HG02623 (cell line): ENCODE measurements around the gene TSNAX.
A peak's percentile ranks its signal among the peaks of the same experiment; 100 is the strongest.
"Not testable (repeated sequence)": the region's sequence is repeated elsewhere in the genome, so short reads cannot be mapped to it uniquely, and the experiment has no call there.

ENCODE experiments used
- ATAC-seq: cut with Tn5 transposase; IDR thresholded peaks from one replicate; pipeline ENCODE4 v1.9.1; 2021; ENCODE audit warnings: moderate library complexity; ENCODE audit not compliant: unreplicated experiment

TSNAX gene, protein sequence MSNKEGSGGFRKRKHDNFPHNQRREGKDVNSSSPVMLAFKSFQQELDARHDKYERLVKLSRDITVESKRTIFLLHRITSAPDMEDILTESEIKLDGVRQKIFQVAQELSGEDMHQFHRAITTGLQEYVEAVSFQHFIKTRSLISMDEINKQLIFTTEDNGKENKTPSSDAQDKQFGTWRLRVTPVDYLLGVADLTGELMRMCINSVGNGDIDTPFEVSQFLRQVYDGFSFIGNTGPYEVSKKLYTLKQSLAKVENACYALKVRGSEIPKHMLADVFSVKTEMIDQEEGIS

DNA sequence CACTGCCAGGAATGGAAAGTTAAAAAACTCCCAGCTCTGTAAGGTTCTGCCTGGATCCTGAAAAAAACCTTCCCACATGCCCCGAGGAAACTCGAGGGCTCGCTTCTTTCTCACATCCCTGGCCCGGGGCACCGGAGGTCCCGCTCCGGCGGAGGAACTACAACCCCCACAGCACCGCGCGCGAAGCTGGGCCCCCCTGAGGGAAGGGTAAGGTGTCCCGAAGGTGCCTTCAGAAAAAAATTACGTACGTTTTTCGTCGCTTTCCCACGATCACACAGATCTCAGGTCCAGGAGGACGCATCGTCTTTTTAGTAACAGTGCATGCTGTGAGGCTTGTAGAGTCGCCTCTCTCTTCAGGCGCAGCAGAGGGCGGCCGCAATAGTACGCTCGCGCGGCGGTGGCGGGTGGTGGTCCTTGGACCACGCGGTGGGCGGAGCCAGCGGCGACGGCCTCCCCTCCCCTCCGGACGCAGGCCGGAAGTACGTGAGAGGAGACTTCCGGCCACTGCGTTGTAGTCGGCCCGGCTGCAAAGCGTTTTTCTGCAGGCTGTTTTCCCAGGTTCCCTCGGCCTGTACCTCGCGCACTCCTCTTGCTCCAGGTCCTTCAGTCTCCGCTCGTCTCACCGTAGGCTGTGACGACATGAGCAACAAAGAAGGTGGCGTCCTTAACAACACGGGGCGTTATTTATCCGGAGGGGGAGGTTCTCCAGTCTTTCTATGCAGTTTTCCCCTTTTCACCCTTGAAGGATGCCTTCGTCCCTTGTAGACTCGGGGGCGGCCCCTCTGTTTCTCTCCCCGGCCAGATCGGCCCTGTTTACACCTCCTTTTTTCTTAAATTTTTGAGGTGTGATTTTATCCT lies at the start of gene TSNAX:
Gene TSNAX (plus strand): TSS at position 498 of the 858 bp plus-strand sequence. CDS start 142 bp downstream, at position 640.
- ATAC-seq, result peak; percentile 92

DNA sequence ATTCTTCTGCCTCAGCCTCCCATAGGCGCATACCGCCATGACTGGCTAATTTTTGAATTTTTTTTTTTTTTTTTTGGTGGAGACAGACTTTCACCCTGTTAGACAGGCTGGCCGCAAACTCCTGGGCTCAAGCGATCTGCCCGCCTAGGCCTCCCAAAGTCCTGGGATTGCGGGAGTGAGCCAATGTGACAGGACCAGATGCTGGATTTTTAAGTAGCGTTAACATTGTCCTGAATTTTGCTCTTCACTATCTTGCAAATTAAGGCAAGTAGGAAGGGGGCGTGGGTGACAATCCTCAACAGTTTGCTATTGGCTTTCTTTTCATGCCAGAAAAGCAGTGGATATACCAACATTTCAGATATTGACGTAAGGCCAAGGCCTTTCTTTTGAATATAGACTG lies 49.7 kb upstream of the TSNAX start:
- ATAC-seq, result no peak

DNA sequence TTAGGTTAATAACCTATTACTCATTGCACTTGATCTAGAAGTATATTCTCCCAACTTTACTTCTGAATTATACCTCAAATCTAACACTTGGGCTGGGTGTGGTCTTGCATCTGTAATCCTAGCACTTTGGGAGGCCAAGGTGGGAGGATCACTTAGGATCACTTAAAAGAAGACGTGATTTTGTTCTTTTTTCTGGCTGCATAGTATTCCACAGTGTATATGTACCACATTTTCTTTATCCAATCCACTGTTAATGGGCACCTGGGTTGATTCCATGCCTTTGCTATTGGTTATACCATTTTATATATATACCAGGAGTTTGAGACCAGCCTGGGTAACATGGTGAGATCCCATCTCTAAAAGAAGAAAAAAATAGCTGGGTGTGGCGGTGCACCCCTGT lies 48.5 kb upstream of the TSNAX start:
- no peak for ATAC-seq

DNA sequence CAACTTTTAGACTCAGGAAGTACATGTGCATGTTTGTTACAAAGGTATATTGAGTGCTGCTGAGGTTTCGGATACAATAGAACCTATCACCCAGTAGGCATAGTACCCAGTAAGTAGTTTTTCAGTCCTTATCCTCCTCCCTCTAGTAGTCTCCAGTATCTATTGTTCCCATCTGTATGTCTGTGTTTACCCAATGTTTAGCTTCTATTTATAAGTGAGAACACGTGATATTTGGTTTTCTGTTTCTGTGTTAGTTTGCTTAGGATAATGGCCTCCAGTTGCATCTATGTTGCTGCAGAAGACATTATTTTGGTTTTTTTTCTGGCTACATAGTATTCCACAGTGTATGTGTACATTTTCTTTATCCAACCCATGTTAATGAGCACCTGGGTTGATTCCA lies 47.2 kb upstream of the TSNAX start:
- ATAC-seq, result no peak

DNA sequence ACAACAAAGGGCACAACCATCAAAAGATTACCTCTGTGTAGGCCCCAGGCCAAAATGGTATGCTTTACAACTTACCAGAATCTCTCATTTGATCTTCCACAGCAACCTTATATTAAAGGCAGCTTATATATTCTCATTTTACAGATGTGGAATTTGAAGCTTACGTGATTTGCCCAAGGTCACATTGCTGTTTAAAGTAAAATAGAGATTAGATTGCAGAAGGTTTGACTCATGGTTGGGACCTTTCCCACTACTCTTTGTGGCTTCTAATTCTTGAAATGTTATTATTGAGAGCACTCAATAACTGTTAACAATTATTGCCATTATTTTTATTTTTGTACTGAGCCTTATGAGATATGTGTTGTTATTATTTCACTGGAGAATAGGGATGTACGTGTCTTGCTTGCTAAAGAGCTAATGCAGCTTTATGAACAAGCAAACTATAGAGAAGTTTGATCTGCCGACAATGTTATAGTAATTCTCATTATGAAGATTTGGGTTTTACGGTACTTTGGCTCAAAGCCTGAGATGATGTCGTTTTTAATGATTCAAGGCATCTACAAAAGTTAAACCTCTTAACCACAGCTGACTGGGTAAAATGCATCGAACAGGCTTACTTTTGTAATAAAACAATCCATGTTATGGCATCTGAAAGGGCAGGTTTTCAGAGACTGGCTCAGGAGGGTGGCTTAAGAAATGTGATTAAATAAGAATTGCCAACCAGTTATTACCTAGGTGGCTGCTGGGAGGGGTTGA lies 43.3 kb upstream of the TSNAX start:
- ATAC-seq, result no peak

DNA sequence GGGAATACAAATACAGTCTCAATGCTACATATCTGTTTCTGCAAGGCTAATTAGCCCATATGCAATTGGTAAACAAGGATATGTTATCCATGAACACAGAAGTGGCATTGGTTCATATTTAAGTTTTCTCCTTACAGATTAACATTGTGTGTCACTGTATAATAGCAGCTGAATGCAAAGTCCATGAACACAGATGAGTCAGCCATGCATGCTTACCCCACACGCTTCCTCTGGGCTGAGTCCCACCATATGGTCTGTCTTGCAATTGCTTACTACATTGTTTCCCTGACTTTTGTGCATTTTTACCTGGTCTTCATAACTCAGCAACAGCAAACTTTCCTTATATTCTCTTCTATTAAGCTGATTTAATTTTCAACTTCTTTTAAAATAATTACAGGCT lies 41.5 kb upstream of the TSNAX start:
- ATAC-seq, result no peak

DNA sequence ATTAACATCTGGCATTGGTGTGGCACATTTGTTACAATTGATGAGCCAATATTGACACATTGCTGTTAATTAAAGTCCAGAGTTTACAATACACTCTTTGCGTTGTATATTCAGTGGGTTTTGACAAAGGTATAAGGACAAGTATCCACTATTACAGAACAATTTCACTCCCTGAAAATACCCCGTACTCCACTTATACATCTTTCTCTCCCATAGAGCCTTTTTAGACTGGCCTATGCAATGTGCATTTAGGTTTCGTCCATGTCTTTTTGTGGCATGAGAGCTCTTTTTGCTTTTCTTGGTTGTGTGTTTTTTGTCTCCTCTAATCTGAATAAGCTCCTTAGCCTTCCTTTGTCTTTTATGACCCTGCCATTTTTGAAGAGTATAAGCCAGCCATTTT lies 40.6 kb upstream of the TSNAX start:
- no peak for ATAC-seq

DNA sequence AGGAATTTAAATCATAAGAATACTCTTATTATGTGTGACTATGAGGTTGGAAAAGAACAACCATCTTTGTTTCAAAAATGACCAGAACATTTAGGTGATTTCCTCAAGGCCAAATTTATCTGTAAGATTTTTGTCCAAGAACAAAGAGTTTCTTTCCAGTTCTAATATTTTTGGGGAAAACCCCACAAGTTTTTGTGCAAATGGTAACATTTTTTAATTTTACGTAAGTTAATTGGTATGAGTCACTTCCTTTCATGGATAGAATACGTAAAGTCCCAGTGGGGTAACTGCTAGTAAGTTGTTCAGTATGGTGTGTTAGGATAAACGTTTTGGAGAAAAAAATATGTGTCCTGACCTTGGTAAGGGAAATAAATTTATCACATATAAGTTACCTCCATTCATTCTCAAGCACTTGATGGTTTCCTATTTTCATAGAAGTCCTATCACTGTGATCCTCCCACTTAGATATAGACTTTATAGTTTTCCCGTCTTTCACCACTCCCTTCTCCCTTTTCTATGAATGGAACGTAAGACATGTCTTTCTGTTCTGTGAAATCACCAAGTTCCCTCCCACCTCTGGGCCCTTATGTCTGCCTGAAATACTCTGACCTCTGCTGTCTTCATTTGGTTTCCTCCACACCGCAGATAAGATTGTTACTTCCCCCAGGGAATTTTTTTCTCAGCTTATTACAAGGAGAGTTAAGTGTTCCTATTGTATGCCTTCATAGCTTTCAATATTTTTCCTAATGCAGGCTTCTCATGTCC lies 34.9 kb upstream of the TSNAX start:
- no peak for ATAC-seq

DNA sequence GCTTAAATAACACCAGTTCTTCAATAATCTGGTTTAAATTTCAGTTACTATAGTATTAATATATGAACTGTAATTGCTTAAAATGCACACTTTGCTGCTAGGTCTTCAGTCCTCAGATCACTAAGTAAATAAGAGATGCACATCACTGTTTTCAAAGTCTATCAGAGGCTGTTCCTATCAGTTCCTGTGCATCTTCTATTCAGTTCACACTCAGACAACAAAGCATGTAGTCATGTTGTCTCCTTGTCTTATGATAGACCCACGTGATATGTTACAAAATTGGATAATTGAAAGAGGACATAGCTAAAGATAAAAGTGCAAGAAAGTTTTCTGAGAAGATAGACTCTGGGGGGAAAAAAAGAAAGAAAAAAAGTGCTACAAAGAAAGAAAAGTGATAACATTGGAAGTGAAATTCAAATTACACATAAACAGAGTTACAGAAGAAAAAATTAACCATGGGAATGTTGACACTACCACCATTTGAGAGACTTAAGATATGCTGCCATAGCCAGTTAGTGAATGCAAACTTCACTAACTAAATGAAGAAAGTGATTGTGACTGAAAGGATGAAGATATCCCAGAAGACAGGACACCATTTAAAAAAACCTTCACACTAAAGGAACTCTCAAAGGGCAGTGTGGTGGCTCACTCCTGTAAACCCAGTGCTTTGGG lies 33.9 kb upstream of the TSNAX start:
- ATAC-seq, result no peak

DNA sequence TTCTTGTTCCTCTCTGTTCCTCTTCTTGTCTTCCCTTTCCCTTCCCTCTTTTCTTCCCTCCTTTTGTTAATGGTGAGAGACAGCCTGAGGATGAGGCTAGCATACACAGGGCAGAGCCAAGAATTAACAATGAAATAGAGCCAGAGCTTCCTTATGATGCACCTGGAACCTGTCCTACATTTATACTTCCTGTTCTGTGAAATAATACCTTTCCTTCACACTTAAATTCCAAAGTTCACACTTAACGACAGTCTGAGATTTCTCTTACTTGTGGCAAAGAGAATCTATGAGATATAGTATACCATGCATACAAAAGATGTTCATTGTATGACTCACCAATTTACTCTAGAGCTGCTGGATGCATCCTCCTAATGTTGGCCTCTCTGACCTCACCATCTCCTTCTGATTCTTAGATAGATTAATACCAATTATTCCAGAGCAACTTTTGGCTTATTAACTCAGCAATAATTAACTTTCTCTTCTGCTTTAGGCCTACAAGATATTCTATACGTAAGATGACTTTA lies 30.8 kb upstream of the TSNAX start:
- ATAC-seq, result no peak

DNA sequence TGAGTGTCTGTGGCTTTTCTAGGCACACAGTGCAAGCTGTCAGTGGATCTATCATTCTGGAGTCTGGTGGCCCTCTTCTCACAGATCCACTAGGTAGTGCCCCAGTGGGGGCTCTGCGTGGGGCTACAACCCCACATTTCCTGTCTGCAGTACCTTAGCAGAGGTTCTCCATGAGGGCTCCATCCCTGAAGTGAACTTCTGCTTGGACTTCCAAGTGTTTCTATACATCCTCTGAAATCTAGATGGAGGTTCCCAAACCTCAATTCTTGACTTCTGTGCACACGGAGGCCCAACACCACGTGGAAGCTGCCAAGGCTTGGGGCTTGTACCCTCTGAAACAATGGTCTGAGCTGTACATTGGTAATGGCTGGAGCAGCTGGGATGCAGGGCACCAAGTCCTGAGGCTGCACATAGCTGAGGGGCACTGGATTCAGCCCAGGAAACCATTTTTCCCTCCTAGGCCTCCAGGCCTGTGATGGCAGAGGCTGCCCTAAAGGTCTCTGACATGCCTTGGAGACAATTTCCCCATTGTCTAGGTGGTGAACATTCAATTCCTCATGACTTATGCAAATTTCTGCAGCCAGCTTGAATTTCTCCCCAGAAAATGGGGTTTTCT lies 29.2 kb upstream of the TSNAX start:
- ATAC-seq, result no peak

DNA sequence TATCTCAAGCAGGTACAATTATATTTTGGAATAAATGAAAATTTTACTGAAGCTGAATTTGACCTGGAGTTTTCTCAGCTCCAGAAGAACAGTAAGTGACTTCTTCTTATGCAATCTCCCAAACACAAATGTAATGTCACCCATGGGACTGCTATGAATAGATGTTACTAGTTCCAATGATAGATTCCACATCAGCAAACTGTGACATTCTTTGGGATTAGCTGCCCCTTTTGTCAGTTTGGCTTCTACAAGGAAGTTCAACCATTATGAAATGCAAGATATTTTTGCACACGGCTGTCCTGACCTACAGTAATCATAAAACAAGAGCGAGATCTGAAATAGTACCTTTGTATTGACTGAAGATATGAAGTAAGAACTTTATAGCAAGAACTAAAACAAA lies 27.8 kb upstream of the TSNAX start:
- ATAC-seq, result no peak

DNA sequence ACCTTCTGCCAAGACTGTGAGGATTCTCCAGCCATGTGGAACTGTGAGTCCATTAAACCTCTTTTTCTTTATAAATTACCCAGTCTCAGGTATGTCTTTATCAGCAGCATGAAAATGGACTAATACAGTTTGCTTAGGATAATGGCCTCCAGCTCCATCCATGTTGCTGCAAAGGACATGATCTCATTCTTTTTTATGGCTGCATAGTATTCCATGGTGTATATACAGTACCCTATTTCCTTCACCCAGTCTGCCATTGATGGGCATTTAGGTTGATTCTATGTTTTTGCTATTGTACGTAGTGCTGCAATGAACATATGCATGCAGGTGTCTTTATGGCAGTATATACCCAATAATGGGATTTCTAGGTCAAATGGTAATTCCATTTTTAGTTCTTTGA lies 25.3 kb upstream of the TSNAX start:
- not testable (repeated sequence) for ATAC-seq

DNA sequence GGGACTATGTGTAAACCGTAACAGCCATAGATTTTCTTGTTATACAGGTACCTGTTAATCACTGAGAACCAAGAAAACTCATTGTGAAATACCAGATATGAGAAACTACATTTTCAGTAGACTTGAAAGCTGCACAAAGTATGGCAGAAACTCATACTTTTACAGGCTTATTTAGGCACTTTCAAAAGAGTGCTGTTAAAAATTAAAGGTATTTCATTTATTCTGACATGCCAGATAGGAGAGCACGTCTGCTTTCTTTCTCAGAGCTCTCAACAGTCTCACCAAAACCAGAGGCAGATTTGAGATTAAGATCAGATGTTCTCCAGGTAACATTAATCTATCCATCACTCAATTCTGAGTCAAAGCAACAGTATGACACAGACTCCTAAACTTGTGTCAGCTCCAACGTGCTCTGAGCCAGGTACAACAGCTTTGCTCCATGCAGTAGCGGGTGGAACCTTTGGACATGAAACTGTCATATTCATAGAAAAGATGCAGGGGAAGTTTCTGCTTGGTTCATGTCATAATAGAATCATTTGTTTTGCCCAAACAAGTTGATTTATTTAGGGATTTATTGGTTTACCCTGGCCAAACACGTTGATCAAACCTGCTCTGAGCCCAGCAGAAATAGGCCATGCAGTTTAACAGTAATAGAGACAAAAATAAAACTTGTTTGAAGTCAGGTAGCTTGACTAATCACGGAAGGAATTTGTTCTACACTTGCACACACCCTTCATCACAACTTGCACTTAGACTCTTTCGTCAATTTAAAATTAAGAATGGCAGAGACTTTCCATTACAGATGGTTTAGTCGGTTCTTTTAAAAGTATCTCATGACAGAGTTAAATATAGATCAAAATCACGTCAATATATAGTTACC lies 20.8 kb upstream of the TSNAX start:
- ATAC-seq, result no peak

DNA sequence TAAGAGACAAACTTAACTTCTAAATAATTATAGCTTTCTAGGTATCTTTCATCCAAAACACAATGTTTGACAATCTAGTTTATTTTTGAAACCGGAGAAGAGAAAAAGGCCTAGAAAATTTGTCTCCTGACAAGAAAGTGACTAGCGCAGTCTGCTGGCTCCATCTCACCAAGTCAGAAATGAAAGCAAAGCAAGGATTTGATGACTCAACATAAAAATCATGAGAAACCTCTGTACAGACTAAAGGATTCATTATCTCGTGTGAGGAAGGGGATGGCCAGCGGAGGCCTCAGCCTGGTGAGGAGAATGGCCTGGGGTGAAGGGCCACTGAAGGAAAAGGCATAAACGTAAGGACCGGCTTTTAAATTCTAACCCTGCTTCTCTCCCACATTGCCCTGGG lies 20.0 kb upstream of the TSNAX start:
- ATAC-seq, result no peak

DNA sequence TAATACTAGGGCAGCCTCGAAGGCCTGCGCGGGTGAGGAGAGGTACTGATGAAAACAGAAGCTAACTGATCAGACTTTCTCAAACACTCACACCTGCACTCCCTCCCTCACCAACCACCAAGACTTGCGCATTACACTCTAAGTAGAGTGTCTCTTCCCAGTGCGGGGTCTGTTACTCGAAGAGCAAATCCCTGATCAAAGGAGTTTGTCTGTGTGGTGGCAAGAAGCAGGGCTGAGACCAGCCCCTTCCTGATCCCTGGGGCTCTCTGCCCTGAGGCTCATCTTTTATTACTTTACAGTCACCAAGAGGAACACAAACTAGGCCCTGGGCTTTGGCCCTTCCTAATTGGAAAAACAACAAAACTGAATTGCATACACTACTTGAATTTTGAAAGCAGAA lies 19.5 kb upstream of the TSNAX start:
- ATAC-seq, result no peak

DNA sequence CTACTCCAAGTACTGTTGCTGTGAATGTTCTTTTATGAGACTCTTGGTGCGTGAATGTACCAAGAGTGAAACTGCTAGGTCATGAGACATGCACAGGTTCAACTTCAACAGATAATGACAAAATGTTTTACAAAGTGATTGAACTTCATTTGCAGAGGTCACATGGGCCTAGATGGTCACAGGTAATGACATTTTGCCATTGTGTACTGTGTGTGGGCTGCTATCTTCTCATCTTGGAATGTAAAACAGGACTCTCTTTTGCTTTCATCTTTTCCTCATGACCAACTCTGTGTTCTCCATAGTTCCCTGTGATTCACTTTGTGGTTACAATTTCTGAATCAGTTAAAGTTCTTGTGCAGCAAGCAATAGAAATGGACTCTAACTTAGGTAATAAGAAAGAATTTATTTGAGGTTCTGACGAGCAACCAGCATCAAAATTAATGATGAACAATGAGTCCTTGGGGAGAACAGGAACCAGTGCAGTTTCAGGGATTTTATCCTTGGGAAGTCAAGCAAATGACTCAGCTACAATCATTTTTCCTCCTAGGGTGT lies 16.2 kb upstream of the TSNAX start:
- no peak for ATAC-seq

DNA sequence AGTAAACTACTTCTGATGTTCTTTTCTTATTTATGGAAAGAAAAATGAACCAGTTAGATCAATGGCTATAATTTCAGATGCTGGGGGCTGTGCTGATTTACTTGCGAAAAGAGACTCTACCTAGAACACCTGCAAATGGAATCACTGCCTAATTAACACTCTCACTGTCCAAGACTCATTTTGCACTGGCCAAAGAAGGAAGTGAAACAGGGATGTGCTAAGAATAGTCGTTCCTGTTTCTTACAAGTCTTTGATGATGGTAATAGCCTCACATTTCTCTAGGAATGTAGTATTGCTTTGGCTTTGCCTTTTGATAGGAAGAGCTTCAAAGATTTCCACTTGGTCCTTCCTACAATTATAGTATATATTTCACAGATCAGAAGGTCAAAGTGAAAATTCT lies 12.7 kb upstream of the TSNAX start:
- ATAC-seq, result no peak
